K562 treated with DMSO at 1 percent for 48 hours (cell line): Measurements from ENCODE around the gene DAB1. TPM values are rescaled to one million over a fixed set of nuclear protein-coding genes. Genes with fewer than 3 reads are reported as not detected.

Source experiments
- total RNA-seq: library from RNA; unstranded; fragments of 300-600 nt; gene quantifications from 2 replicates; pipeline ENCODE4 v1.2.3, GENCODE V29; 2022; ENCODE audit warnings: low replicate concordance; ENCODE audit errors: extremely low read depth

Gene DAB1
- not detected in 2 replicates for total RNA-seq

GRCh38 chr1:57423656-57424211, at the start of gene DAB1:
Gene DAB1, minus strand, starts transcription at chr1:57424060. Its CDS starts 133,030 bp downstream, at chr1:57291030.

GRCh38 chr1:56965916-56966697, 457.8 kb downstream of the DAB1 start, which contains the start of gene C8B:
Gene C8B, minus strand, starts transcription at chr1:56966015. Its CDS starts 67 bp downstream, at chr1:56965948.

